Osteoblast (primary cell): ENCODE results near the gene STK40. TPM values are rescaled to one million over a fixed set of nuclear protein-coding genes. Genes with fewer than 3 reads are reported as not detected.

Experiments
- DNase-seq: peaks from one replicate; pipeline ENCODE4 v3.0.0; 2011; ENCODE audit warnings: low spot score, mixed read lengths; ENCODE audit not compliant: insufficient read length; ENCODE audit errors: missing footprints
- H2AFZ ChIP-seq: 2 replicates; pipeline ENCODE4 v1.6.0; 2011; ENCODE audit warnings: mild to moderate bottlenecking, low read length
- H3K27ac ChIP-seq: 2 replicates; pipeline ENCODE4 v1.5.1; 2011; ENCODE audit warnings: mild to moderate bottlenecking, low read depth, low read length, moderate library complexity
- H3K27me3 ChIP-seq: 2 replicates; pipeline ENCODE4 v1.6.0; 2012; ENCODE audit warnings: mild to moderate bottlenecking, control low read depth, inconsistent platforms, low read length, moderate library complexity; ENCODE audit not compliant: insufficient read depth
- H3K36me3 ChIP-seq: 2 replicates; pipeline ENCODE4 v1.5.1; 2011; ENCODE audit warnings: mild to moderate bottlenecking, low read length, control low read depth, moderate library complexity; ENCODE audit not compliant: insufficient read depth
- H3K4me1 ChIP-seq: 2 replicates; pipeline ENCODE4 v1.5.1; 2011; ENCODE audit warnings: mild to moderate bottlenecking, low read length, control low read depth, moderate library complexity; ENCODE audit not compliant: insufficient read depth
- H3K4me2 ChIP-seq: 2 replicates; pipeline ENCODE4 v1.6.0; 2011; ENCODE audit warnings: mild to moderate bottlenecking, low read length; ENCODE audit not compliant: insufficient read depth
- H3K4me3 ChIP-seq: fragments of 200-600 bp; sonication (generic); 3 replicates; pipeline ENCODE4 v1.5.1; 2012; ENCODE audit warnings: mild to moderate bottlenecking, low read length, inconsistent platforms; ENCODE audit not compliant: insufficient read depth
- H3K79me2 ChIP-seq: 2 replicates; pipeline ENCODE4 v1.6.0; 2012; ENCODE audit warnings: mild to moderate bottlenecking, low read length, control low read depth, inconsistent platforms; ENCODE audit not compliant: insufficient read depth
- H3K9me3 ChIP-seq: 2 replicates; pipeline ENCODE4 v1.5.1; 2011; ENCODE audit warnings: low read depth, low read length, control low read depth
- H4K20me1 ChIP-seq: 2 replicates; pipeline ENCODE4 v1.6.0; 2012; ENCODE audit warnings: mild to moderate bottlenecking, low read length, control low read depth; ENCODE audit not compliant: insufficient read depth
- total RNA-seq: library from RNA; depleted of rRNA; stranded (reverse); fragments of >200 nt; gene quantifications from 2 replicates; pipeline ENCODE4 v1.2.3, GENCODE V29; 2012
- TF ChIP-seq, protein P1 (sequence below): IDR thresholded peaks from 2 replicates; pipeline ENCODE4 v1.5.1; 2011; ENCODE audit warnings: mild to moderate bottlenecking, low read depth, low read length, moderate library complexity; ENCODE audit errors: extremely low read depth

Gene STK40
- total RNA-seq, 1 donor = 11.9 TPM

DNA sequence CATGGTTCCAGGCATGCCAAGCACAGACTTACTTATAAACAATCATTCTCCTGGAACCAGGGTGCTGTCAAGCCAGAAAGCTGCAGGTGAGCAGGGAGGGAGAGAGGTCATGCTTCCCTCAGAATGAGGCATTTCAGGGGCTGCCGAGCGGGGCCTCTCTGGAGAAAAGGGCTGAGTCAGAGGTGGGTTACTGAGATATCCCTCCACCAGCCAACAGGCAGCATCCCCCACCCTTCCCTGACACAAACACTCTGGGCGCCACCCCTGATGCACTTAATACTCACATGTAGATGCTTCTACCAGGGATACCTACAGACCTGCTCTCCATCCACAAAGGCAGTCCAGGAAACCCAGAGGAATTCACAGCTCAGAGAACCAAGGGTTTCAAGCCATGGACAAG lies 13.1 kb downstream of the STK40 start:
- H3K27ac ChIP-seq = peak overlapping the region; percentile 91
- H3K4me1 ChIP-seq = peaks cover 39% of the 10 kb centered on the region
- peaks cover 26% of the 10 kb centered on the region for H4K20me1 ChIP-seq
- no peaks in the 10 kb centered on the region for H3K27me3 ChIP-seq
- TF ChIP-seq, protein P1, sequence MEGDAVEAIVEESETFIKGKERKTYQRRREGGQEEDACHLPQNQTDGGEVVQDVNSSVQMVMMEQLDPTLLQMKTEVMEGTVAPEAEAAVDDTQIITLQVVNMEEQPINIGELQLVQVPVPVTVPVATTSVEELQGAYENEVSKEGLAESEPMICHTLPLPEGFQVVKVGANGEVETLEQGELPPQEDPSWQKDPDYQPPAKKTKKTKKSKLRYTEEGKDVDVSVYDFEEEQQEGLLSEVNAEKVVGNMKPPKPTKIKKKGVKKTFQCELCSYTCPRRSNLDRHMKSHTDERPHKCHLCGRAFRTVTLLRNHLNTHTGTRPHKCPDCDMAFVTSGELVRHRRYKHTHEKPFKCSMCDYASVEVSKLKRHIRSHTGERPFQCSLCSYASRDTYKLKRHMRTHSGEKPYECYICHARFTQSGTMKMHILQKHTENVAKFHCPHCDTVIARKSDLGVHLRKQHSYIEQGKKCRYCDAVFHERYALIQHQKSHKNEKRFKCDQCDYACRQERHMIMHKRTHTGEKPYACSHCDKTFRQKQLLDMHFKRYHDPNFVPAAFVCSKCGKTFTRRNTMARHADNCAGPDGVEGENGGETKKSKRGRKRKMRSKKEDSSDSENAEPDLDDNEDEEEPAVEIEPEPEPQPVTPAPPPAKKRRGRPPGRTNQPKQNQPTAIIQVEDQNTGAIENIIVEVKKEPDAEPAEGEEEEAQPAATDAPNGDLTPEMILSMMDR = no peak
- H3K9me3 ChIP-seq = no peaks in the 10 kb centered on the region
- peaks cover 67% of the 10 kb centered on the region for H3K79me2 ChIP-seq
- H3K4me2 ChIP-seq = peak overlapping the region; percentile 67
- no peak overlapping the region for H2AFZ ChIP-seq
- H3K36me3 ChIP-seq = peaks cover 11% of the 10 kb centered on the region
- H3K4me3 ChIP-seq = no peak overlapping the region
- no peak for DNase-seq

DNA sequence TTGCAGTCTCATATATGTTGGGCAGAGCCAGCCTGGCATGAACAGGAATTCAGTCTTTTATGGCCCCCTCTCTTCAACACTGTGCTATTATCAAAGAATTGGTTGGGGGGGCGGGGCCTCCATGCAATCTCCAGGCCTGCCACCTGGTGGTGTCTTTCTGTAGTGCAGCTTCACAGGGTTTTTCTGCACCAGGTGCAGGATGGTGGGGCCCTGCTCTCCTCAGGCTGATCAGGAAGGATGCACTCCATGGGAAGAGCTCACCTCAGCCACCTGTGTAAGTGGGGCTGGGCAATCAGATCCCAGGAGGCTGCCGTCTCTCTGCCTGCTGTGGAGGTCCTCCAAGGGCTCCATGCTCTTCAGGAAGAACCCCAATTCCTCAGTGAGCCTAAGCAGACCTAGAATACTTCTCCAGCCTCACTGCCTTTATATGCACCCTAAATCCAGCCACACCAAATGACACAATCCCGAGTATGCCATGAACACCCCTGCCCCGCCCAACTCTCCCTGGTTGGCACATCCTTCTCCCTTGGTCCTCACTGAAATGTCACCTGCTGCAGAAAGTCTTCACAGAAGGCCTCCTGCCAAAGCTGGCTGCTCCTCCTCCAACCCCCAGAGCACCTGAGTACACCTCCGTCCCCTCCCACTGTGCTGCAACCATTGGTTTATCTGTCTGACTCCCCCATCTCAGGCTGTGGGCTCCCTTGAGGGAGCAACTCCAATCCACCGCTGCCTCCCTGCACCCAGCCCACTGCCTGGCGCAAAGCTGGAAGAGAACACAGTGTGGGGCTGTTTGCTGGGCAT lies 16.5 kb downstream of the STK40 start:
- peaks cover 66% of the 10 kb centered on the region for H3K79me2 ChIP-seq
- H4K20me1 ChIP-seq = peaks cover 21% of the 10 kb centered on the region
- peak overlapping the region; percentile 46 for H3K27ac ChIP-seq
- H3K27me3 ChIP-seq = no peaks in the 10 kb centered on the region
- peaks cover 47% of the 10 kb centered on the region for H3K4me1 ChIP-seq
- no peaks in the 10 kb centered on the region for H3K9me3 ChIP-seq
- TF ChIP-seq, protein P1 = peak; percentile 92
- H2AFZ ChIP-seq = no peak overlapping the region
- peak; percentile 90 for DNase-seq
- no peak overlapping the region for H3K4me2 ChIP-seq
- peaks cover 18% of the 10 kb centered on the region for H3K36me3 ChIP-seq
- no peak overlapping the region for H3K4me3 ChIP-seq

DNA sequence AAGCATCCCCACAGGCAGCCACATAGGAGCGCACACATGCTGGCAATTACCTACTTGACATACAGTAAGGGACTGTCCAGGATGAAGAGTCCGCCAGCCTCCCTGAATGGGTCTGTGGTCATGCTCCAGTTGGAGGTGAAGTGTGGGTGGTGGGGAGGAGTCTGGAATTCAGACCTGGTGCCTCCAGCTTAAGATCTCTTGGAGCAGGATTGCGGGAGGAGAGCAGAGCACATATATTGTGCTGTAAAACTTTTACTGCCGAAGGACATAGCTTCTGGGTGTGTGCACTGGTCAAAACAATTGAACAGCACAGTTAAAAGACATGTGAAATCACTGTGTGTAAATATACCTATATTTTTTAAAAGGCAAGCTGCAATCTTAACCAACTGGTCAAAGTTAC lies 17.9 kb downstream of the STK40 start:
- Histone ChIP-seq H3K27ac (peak overlapping the region; percentile 39), H3K4me2 (no peak overlapping the region), H3K4me3 (no peak overlapping the region), H3K4me1 (peaks cover 33% of the 10 kb centered on the region), H3K9me3 (no peaks in the 10 kb centered on the region), H3K79me2 (peaks cover 75% of the 10 kb centered on the region), H3K27me3 (no peaks in the 10 kb centered on the region), H2AFZ (no peak overlapping the region), H3K36me3 (peaks cover 23% of the 10 kb centered on the region), H4K20me1 (peaks cover 13% of the 10 kb centered on the region)
- TF ChIP-seq, protein P1 = no peak
- DNase-seq = no peak

DNA sequence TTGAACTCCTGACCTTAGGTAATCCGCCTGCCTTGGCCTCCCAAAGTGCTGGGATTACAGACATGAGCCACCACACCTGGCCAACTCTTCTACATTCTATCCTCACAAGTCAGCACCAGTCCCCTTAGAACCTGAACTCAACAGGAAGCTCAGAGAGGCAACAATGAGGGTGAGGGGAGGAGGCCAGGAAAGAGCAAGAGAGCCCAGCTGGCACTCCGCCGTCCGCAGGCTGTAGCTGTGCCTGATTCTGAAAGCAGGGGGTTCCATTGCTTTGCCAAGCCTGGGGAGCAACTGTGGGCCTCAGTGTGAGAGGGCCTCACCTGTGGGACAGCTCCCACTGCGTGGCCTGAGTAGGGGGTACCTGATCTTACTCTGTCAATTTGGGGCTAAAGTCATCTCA lies 18.7 kb downstream of the STK40 start:
- Histone ChIP-seq H3K27ac (peak overlapping the region; percentile 39), H3K4me3 (no peak overlapping the region), H3K27me3 (no peaks in the 10 kb centered on the region), H3K4me1 (peaks cover 25% of the 10 kb centered on the region), H3K4me2 (no peak overlapping the region), H3K79me2 (peaks cover 76% of the 10 kb centered on the region), H2AFZ (no peak overlapping the region), H4K20me1 (peaks cover 13% of the 10 kb centered on the region), H3K9me3 (no peaks in the 10 kb centered on the region), H3K36me3 (peaks cover 31% of the 10 kb centered on the region)
- TF ChIP-seq, protein P1 = no peak
- DNase-seq = no peak
